SK-N-SH (cell line): ENCODE results near the gene ADAMTSL1.

Experiments used
- ELF1 ChIP-seq: IDR thresholded peaks from 2 replicates; pipeline ENCODE4 v1.4.0; 2012
- EP300 ChIP-seq, 2 experiments: IDR thresholded peaks; 2 replicates each; pipeline versions ENCODE4 v1.4.0 to v1.6.1; 2012; ENCODE audit warnings: borderline replicate concordance in 1 of 2, low read depth in 1 of 2, low read length in 1 of 2
- GABPA ChIP-seq: IDR thresholded peaks from 2 replicates; pipeline ENCODE4 v1.4.0; 2012; ENCODE audit warnings: low read depth, mild to moderate bottlenecking
- RAD21 ChIP-seq: IDR thresholded peaks from 2 replicates; pipeline ENCODE4 v1.6.1; 2012; ENCODE audit warnings: mild to moderate bottlenecking, low read length
- TAF1 ChIP-seq: IDR thresholded peaks from 2 replicates; pipeline ENCODE4 v1.6.1; 2012; ENCODE audit warnings: low read depth, mild to moderate bottlenecking, low read length, moderate library complexity, borderline replicate concordance
- YY1 ChIP-seq: IDR thresholded peaks from 2 replicates; pipeline ENCODE4 v1.4.0; 2012; ENCODE audit warnings: low read depth, mild to moderate bottlenecking
- TF ChIP-seq, protein P1 (sequence below): fragments of 200-600 bp; sonication (generic); IDR thresholded peaks from 2 replicates; pipeline ENCODE4 v1.6.1; 2017; ENCODE audit warnings: antibody characterized with exemption, mild to moderate bottlenecking, moderate library complexity

DNA sequence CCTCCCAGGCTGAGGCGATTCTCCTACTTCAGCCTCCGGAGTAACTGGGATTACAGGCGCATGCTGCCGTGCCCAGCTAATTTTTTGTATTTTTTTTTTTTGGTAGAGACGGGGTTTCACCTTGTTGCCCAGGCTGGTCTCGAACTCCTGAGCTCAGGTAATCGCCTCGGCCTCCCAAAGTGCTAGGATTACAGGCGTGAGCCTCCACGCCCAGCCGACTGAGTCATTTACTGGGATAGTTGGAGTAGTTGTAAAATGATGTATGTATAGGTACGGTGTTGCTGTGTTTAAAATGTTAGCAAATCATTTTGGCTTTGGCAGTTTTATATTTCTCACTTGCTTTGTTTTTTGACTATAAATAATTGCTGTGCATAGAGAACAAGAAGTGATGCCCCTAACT is 209.4 kb downstream of the ADAMTSL1 start:
- TF ChIP-seq RAD21 (no peak), TAF1 (no peak), EP300 (IDR thresholded peaks at IDR 0.05; ENCODE audit: borderline replicate concordance in 1 of 2, low read depth in 1 of 2, low read length in 1 of 2) (no peak), ELF1 (no peak), GABPA (no peak), YY1 (no peak)
- TF ChIP-seq, protein P1, sequence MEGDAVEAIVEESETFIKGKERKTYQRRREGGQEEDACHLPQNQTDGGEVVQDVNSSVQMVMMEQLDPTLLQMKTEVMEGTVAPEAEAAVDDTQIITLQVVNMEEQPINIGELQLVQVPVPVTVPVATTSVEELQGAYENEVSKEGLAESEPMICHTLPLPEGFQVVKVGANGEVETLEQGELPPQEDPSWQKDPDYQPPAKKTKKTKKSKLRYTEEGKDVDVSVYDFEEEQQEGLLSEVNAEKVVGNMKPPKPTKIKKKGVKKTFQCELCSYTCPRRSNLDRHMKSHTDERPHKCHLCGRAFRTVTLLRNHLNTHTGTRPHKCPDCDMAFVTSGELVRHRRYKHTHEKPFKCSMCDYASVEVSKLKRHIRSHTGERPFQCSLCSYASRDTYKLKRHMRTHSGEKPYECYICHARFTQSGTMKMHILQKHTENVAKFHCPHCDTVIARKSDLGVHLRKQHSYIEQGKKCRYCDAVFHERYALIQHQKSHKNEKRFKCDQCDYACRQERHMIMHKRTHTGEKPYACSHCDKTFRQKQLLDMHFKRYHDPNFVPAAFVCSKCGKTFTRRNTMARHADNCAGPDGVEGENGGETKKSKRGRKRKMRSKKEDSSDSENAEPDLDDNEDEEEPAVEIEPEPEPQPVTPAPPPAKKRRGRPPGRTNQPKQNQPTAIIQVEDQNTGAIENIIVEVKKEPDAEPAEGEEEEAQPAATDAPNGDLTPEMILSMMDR, result no peak
